ENCODE measurements around the gene CCM2.

The CCM2 gene

DNA sequence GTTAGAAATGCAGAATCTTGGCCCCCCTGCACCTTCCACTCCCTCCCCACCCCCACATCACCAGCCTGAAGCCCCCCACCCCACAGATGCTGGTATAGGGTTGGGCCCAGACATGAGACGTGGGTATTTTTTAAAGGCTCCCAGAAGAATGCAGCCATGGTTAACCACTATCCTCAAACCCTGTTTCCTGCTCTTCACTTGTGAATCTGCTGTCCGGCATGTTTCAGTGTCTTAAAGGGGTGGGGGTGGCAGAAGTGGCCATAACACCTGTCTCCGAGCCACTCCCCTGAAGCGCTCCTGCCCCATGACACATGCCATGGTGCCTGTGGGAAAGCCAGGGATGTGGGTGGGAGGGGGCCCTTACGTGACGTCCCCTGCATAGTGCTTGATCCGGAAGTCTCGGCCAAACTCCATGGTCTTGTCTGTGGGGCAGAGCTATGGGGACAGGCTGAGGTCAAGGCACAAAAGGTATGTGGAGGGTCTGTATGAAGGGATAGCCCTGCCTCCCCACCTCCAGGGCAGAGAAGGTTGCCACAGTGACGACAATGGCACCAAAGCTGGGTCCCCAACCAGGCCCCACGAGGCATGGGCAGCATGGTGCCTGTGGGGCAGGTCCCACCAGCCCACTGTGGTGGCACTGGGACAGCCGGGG is 30.8 kb upstream of the CCM2 start:
- no peak for DNase-seq (ENCODE audit: low read depth)

DNA sequence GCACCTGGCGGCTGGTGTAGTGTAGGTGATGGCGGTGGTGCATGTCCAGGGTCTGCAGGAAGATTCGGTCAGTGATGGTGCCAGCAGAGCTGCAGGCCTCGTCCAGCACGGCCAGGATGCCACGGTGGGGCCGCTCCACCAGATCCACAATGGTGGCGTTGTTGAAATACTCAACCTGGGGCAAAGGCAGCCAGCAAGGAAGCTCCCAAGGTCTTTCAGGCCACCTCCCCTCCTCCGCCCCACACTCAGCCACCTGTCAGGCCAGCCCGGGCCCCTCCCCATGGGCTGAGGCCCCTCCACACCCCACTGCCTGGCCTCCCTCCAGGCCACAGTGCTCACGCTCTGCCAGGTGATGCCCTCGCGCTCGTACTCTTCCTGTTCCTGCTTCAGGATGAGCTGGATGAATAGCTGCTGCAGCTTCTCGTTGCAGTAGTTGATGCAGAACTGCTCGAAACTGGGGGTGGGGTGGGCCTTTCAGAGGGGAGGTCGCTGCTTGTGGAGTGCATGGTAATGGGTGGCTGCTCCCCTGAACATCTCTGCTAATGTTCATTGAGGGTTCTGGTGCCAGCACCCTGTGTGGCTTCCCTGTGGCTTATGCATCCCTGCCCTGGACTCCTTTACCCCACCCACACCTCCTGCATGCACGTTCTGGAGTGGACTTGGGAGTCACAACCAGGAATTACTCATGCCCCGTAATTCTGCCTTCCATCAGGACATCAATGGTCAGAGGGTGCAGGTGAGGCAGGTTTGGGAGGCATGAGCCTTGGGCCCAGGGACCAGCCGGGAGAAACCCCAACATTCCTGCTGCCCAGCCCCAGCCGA is 30.1 kb upstream of the CCM2 start:
- DNase-seq (ENCODE audit: low read depth) = no peak

DNA sequence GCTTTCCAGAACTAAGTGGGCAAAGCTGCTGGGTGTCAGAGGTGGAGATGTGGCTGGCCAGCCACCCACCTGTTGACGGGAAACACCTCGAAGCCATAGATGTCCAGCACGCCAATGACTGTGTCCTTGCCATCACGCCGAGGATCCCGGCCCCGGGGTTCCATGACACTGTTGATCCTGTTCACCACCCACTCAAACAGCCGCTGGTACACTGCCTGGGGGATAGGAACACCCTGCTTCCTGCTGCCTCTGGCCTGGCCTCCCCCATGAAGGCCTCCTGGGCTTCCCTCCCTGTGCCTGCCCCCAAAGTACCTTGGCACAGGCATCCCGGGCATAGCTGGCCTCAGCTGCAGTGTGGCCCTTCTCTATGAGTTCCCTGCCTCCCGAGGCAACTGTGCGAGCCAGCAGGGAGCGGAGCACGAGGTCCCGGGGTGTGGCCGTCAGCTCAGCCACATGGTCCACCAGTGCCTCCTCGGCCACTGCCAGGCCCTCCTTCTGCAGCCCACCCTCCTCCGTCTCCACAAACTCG is 29.4 kb upstream of the CCM2 start:
- DNase-seq (ENCODE audit: low read depth) = no peak

DNA sequence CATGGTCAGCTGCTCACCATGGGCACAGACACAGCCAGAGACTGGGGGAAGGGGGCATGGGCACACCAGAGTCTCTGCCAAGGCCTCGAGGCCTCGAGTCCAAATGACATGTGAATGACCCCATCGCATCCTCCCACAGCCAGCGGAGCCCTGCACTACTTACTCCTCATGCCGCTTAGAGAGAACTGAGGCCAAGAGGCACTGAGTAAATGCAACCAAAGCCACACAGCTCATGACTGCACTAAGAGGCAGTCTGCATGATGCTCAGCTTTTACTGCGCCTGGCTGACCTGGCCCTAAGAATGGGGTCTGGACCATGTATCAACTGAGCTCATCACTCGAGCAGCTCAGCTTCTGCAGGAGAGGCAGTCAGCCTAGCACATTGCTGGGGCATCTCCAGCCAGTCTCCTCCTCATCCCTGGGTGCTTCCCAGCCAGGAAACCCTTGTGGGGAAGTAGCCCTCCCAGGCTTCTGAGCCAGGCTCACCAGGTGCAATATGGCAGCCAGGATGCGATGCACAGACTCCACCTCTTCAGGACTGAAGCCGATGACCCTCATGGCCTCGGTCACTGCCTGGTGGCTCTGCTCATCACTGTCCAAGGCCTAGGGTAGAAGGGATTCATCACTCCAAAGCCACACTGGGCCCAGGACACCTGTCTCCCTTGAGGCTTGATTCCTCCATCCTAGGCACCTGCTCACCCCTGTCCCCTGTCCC is 28.7 kb upstream of the CCM2 start:
- no peak for DNase-seq (ENCODE audit: low read depth)

DNA sequence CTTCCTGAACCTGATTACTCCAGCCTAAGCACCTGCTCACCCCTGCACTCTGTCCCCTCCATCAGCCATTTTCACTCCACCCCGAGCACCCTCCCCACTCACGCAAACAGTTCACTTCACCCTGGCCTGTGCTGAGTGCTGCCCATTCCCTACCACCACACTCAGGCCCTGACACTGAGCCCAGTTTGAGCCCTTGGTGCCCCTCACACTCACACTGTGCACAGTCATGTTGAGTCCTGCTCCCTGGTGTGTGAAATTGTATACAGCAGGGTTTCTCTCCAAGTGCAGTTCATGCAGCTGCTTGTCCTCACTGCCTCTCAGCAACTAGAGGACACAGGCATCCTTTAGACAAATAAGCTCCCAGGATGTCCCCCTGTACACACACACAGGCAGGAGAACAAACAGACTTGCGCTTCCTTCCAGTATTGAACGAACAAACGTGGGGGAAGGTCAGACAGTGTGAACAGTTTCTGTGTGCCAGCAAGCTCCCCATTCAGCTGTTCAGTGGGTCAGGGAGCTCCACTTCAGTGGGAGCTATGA is 28.0 kb upstream of the CCM2 start:
- no peak for DNase-seq (ENCODE audit: low read depth)

DNA sequence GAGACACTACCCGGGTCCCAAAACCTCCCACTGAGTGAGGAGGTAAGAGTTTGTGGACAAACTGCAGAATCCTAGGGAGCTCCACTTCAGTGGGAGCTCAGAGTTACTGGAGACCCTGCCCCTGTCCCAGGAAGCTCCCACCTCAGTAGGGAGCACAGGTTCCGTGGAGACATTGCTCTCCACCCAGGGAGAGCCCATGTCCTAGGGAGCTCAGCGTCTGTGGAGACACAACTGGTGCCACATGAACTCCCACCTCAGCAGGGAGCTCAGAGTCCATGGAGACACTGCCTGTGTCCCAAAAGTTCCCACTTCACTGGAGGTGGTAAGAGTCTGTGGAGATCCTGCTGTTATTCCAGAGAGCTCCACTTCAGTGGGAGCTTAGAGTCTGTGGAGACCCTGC is 27.4 kb upstream of the CCM2 start:
- DNase-seq (ENCODE audit: low read depth) = no peak

DNA sequence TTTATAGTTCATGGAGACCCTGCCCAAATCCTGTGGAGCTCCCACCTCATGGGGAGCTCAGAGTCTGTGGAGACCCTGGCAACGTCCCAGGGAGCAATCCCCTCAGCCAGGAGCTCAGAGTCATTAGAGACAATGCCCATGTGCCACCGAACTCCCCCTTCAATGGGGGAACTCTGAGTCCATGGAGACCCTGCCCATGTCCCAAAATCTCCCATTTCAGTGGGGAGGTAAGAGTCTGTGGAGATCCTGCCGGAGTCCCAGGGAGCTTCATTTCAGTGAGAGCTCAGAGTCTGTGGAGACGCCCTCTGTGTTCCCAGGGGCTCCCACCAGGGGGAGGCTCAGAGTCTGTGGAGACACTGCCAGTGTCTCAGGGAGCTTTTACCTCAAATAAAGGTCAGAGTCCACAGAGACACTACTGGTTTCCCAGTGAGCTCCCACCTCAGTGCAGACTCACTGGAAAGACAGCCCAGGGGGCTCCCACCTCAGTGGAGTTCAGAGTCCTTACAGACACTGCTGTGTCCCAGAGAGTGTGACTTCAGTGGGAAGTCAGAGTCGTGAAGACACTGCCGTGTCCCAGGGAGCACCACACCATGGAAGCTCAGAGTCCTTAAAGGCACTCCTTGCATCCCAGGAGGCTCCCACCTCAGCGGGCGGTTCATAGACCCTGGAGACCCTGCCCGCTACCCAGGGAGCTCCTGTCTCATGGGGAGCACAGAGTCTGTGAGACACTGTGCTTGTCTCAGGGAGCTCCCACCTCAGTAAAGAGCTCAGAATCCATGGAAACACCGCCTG is 26.2 kb upstream of the CCM2 start:
- no peak for DNase-seq (ENCODE audit: low read depth)

DNA sequence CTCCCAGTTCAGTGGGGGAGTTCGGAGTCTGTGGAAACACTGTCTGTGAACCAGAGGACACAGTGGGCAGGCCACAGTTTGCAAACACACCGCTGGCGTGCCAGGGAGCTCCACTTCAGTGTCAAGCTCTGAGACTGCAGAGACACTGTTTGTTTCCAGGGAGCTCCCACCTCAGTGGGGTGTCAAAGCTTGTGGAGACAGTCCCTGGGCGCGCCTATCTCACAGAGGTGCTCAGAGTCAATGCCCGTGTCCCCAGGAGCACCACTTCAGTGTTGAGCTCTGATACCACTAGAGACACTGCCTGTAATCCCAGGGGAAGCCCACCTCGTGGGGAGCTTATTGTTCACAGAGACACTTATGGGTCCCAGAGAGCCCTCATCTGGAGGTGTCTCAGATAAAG is 25.5 kb upstream of the CCM2 start:
- no peak for DNase-seq (ENCODE audit: low read depth)

DNA sequence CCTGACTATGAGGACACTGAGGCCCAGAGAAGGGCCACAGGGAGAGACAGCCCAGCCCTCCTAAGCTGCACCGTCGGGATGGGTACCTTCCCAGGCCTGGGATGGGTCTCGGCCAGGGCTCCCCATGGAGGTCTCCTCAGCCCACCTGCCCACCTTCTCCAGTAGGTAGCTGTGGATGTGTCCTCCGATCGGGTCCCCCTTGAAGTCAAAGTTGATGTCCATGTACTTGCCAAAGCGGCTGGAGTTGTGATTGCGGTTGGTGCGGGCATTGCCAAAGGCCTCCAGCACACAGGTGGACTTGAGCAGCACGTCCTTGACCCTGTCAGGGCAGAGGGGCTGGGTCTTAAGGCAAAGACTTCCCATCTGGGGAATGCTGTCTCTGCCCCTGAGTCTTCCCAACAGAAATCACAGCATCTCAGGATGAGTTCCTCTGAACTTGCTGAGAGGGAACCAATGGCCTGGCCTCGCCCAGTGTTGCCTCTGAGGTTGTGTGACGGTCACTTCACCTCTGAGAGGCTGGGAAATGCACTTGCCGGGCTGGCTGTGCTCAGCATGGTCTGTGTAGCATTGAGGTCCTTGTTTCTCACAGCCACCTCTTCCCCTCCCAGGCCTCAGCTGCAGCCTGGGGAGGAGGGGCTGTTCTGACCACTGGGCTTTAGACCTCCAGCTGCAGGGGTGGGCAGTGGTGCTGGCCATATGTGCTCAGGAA is 24.5 kb upstream of the CCM2 start:
- DNase-seq (ENCODE audit: low read depth) = no peak

DNA sequence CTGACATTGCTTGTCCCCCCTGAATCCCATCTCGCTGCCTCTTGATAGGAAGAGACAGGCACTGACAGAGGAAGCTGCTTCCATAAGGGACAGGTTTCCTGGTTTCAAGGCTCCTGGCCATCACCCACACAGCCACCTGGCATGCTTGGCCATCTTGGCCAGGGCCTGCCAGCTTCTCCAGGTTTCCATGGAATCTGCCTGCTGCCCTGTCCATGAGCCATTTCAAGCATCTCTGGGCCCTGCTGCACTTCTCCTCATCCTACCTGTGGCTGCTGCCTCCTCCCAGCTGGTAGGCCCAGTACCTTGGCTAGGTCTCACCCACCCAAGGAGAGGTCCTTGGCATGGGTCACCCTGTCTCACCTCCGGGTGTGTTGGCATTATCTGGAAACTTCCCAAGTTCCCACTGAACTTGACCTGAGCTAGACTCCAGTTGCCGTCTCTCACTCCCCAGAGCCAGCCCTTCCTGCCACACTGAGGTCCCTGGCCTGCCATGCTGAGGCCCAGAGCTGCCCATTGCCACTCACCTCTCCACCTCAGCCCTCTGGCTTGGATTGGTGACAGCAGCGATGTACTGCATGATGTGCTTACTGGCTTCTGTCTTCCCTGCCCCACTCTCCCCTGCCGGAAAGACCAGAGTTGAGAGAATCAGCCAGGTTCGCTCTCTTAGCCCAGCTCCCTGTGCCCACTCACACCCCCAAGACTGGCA is 23.8 kb upstream of the CCM2 start:
- no peak for DNase-seq (ENCODE audit: low read depth)

DNA sequence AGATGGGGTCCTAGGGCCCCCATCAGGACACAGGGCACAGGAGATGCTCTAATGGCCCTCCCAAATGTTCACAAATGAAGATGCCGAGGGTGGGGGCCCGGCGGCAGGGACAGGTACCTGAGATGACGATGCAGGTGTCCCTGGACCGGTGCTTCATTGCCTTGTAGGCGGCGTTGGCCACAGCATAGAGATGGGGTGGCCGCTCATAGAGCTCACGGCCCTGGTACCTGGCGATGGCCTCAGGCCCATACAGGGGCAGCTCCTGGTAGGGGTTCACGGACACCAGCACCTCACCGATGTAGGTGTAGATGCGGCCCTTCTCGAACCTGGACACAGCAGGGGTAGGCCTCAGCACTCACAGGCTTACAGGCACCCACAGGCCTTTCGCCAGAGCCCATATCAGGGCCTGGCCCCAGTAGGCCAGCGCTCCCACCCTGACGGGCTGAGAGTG is 23.2 kb upstream of the CCM2 start:
- no peak for DNase-seq (ENCODE audit: low read depth)

DNA sequence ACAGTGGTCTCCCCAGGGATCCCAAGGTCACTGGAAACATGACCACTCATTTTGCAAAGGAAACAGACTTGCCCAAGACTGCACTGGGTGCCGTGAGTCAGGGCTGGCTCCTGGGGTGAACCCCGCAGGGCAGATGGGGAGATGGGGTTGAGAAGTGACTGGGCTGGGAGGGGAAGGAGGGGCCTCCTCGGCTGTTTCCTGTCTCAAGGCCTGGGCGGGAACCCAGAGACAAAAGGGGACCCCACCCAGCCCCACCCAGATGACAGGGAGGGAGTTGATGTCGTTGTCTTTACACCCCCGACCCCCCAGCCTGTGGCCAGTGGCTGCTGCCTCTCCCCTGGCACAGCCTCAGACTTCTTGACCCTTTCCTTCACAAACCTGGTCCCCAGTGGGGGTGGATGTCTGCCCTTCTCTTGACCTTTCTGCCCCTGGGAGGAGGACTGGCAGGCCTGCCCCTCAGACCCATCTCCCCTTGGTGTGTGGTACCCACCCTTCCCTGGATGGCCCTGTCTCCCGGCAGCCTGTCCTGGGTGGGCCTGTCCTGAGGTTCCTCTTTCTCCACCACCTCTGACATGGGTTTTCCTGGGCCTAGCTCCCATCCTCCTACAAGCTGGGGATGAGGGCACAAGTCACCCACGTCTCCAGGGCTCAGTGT is 22.6 kb upstream of the CCM2 start:
- no peak for DNase-seq (ENCODE audit: low read depth)

DNA sequence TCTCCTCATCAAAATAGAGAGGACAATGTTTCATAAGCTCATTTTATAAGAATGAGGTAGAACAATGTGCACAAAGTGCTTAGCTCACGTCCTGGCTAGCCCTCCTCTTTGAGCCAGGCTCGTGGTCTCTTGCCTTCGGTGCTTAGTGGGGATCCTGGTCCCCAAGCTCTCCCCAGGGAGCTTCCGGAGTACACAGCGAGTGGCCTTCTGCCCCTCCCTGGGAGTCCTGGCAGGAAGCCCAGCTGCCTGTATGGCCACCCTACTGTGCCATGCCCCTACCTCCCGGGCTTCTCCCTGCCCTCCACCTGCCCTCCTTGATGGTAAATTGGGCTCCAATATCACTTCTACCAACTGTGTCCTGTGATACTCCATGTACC is 22.1 kb upstream of the CCM2 start:
- DNase-seq (ENCODE audit: low read depth) = no peak

DNA sequence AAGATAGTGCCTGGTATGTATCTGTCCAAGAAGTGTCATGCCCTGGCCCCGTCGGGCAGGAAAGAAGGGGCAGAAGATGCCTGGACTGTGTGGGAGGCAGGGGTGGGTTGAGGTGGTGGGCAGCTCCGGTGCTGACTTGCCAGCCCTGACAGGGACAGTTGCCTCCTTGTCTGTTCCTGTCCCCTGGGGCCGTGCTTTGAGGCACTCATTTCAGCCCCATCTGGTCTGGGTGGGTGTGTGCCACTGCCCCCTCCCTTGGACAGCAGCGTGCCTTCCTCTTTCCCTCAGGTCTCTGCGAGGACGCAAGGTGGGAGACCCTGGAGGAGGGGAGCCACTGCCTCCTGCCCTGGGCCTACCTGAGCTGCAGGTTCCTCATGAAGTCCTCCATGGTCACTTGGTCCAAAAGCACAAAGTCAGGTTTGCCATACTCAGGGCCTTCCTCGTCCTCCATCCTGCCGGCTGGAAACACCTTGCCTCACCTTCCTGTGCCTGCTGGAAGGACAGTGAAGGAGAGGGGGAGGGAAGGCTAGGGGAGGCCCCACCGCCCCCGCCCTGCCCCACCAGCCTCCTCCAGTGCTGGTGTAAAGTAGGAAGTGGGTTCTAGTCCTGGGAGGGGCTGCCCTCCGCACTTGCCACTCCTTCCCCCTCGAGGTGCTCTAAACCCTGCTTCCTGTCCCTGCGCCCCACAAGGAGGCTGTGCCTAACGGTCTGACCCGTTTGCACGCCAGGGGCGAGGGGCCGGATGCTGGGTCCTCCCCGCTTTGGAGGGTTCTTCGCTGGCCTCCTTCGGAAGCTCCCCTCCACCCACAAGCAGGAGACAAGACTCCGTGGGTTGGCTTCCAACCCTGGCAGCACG is 21.3 kb upstream of the CCM2 start, which contains the start of gene MYO1G:
Gene MYO1G (minus strand): TSS at position 505 of the 856 bp plus-strand sequence. CDS start 54 bp downstream, at position 451.
- DNase-seq (ENCODE audit: low read depth) = no peak

DNA sequence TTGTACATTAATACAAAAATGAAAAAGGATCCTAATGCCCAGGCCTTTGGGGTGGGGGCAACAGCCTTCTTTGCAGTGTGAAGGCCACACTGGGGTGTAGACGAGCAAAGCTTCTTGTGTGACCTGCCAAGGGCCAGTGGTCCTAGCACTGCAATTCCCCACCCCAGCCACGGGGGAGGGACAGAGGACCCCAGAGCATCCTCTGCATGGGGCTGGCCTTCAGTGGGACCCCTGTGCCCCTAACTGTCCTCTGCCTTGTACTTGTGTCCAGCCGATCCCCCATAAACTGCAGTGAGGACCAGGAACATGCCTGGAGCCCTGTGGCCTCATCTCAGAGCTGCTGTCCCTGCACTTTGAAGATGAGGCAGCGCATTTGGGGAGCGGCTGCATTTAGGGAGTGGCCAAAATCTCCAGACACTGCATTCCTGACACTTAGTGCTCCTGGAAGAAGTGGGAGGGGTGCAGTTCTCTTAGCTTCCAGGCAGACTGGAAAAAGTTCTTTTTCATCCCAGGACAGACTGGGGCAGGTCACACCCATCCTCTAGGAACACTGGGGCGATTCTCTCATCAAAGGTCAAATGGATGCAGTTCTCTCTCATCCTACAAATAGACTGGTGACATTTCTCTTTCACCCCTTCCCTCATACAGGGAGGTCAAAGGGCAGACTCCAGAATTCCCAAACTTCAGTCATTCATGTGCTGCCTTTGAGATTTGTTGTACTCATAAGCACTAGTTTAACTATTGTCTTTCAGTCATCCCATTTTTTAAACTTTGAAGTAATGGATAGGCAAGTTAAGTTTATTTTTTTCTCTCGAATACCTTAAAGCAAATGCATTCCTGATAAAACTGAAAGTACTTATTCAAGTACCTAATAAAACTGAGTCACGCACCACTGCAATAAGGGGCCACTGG is 20.3 kb upstream of the CCM2 start:
- DNase-seq (ENCODE audit: low read depth) = no peak

DNA sequence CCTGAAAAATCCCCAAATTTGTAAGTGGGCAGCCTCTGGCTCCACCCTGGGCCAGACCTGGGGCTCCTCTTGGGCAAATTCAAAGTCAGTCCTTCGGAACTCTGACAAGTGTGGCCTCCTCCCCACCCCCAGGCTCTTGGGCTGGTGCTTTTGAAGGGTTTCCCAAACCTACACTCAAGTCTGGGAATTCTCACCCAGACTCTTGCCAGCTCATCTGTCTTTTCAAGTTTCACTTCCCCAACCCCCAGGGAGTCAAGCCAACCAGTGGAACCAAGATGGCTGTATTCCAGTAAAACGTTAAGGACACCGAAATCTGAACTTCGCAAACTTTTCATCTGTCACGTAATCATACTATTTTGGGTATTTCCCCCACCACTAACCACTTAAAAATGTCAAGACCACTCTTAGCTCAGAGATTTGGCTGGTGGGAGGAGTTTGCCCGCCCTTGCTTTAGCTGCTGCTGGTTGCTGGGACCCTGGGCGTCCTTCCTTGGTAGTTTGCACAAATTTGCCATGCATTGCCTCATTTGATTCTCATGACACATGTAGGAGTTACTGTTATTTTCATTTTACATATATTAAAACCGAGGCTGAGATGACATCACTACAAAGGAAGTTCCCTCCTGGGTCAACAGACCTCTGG is 19.5 kb upstream of the CCM2 start:
- DNase-seq (ENCODE audit: low read depth) = no peak

DNA sequence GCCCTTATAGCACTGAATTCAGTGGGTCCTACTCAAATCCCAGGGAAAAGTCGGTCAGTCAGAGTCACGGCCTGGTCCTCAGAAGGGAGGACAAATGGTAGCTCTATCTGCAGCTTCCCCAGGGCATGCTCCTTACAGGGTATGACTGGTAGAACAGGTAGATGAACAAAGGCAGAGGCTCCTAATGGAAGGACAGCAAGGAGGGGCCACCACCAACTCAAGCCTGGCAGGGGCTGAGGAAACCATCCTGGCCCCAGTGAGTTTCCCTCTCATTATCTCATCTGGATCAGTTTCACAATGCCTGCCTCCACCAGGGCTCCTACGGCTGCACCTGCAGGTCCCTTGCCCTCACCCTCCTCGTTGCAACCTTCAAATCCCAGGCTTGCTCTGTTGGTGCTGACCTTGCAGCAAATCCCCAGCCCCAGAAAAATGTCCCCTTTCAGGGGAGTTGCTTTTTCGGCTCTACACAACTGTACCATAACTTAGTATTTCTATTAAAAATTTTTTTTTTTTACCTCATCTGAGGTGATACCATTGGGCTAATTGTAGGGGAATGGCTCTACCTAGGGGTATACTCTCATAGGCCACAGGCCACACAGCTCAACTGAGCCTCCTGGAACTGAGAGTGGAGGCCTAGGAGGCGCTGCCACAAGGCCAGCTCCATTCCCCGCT is 18.8 kb upstream of the CCM2 start:
- DNase-seq (ENCODE audit: low read depth) = no peak

Measured in amniotic epithelial cell (primary cell).